D721Med (cell line): ENCODE data around the gene CHST8.

Experiments
- DNase-seq: peaks from one replicate; pipeline ENCODE4 v3.0.0; 2011; ENCODE audit warnings: low spot score; ENCODE audit not compliant: insufficient read length
- FAIRE-seq: peaks from 2 replicates; lab custom pipeline; 2011; peaks lifted over from hg19 to GRCh38; lab: Jason Lieb, UNC
- TF ChIP-seq, protein P1 (sequence below): IDR thresholded peaks from 2 replicates; pipeline ENCODE4 v1.5.1; 2012; ENCODE audit warnings: mild to moderate bottlenecking, control low read depth; ENCODE audit not compliant: insufficient read depth; ENCODE audit errors: missing control alignments

CHST8 gene

GRCh38 chr19:33674626-33675367, 53.0 kb downstream of the CHST8 start:
- no peak for DNase-seq
- TF ChIP-seq, protein P1, sequence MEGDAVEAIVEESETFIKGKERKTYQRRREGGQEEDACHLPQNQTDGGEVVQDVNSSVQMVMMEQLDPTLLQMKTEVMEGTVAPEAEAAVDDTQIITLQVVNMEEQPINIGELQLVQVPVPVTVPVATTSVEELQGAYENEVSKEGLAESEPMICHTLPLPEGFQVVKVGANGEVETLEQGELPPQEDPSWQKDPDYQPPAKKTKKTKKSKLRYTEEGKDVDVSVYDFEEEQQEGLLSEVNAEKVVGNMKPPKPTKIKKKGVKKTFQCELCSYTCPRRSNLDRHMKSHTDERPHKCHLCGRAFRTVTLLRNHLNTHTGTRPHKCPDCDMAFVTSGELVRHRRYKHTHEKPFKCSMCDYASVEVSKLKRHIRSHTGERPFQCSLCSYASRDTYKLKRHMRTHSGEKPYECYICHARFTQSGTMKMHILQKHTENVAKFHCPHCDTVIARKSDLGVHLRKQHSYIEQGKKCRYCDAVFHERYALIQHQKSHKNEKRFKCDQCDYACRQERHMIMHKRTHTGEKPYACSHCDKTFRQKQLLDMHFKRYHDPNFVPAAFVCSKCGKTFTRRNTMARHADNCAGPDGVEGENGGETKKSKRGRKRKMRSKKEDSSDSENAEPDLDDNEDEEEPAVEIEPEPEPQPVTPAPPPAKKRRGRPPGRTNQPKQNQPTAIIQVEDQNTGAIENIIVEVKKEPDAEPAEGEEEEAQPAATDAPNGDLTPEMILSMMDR, result no peak

GRCh38 chr19:33675501-33676124, 53.9 kb downstream of the CHST8 start:
- TF ChIP-seq, protein P1, result no peak
- DNase-seq (no peak), FAIRE-seq (no peak)

More at GRCh38 chr19:33674626-33675367, 53.0 kb downstream of the CHST8 start:
- FAIRE-seq, result no peak

DNA sequence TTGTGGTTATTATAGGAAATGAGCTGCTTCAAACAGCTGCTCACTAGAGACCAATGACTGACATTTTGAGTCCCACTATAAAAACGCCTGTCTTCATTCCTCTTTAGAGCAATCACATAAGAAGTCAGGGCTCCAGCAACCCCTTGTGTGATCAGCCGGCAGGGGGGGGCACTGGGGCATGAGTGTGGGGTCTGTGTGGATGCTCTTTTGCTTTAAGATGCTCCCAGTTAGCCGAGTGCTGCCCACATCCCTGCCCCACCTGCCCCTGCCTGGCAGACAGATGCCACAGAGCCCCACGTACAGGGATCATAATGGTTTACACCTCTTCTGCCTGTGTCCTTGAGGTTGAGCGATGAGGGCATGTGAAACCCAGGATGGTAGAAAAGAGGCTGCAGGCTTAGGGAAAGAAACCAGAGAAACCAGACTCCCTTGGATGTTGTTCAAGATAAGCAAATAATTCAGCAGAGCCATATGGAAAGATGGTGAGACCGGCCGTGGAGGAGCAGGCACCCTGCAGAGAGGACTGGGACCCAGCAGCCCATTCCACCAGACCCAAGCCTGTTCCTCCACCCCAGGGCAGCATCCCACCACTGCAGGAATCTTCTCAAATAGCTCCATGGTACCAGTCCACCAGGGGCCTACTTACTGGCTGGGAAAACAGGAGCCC, 55.4 kb downstream of the CHST8 start:
- TF ChIP-seq, protein P1, result no peak
- DNase-seq (no peak), FAIRE-seq (no peak)

- no peak for DNase-seq
- TF ChIP-seq, protein P1, result no peak
- FAIRE-seq, result no peak
Measured at GRCh38 chr19:33677745-33678426, 56.1 kb downstream of the CHST8 start.

DNA sequence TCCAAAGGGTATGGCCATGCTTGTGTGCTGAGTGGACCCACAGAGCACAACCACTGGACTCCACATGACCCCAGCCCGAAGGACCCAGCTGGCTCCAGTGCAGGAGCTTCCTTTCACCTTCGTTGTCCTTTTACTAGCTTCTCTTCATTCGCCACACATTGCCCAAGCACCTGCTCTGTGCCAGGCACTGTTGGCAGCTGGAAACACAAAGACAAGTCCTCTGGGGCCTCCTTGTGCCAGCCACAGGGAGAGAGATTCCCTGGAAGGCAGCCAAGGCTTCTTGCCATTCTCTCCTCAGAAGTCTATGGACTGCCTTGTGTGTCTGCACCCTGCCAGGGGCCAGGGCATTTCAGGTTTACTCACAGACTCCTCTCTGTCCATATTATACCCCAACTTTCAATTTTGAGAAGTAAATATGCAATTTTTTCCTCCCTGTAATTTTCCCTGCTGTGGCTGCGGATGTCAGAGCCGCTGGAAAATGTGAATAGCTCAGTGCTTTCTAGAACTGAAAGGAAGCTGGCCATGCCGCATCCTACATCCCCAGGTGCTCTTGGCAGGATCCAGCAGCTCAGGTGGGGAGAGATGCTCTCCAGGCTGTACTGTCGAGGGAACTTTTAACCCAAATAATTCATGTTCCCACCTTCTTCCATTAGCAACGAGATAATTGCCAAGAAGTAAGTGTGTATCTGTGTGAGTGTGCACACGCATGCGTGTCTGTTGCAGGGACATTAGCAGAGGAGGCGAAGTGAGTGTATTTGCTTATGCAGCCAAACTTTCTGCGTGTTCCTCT, 57.2 kb downstream of the CHST8 start:
- TF ChIP-seq, protein P1, result no peak
- no peak for DNase-seq
- FAIRE-seq, result no peak

- no peak for FAIRE-seq
- TF ChIP-seq, protein P1, result no peak
- no peak for DNase-seq
Measured at GRCh38 chr19:33679696-33680095, 57.9 kb downstream of the CHST8 start.
